Kidney (tissue), 14 donors: ENCODE measurements around the gene ABHD6. TPM values are rescaled to one million over a fixed set of nuclear protein-coding genes. Genes with fewer than 3 reads are reported as not detected.

Source experiments
- DNase-seq, 5 donors: peaks; one replicate each; pipeline ENCODE4 v3.0.0-alpha.2; 2013 to 2020
- FAIRE-seq: peaks from 2 replicates; lab custom pipeline; 2012; peaks lifted over from hg19 to GRCh38; lab: Jason Lieb, UNC
- H3K27ac ChIP-seq, 2 donors: one replicate each; pipeline ENCODE4 v1.7.0; 2013; ENCODE audit warnings: low read depth in 2 of 2, low read length in 2 of 2, inconsistent platforms in 1 of 2
- H3K27me3 ChIP-seq: one replicate; pipeline ENCODE4 v1.7.1; 2013; ENCODE audit warnings: low read length, inconsistent platforms; ENCODE audit not compliant: control insufficient read depth, insufficient read depth
- H3K36me3 ChIP-seq, 3 donors: one replicate each; pipeline versions ENCODE4 v1.7.0 to v1.7.1; 2013; ENCODE audit warnings: low read length in 3 of 3, control low read depth in 1 of 3, inconsistent platforms in 1 of 3; ENCODE audit not compliant: insufficient read depth in 3 of 3, control insufficient read depth in 2 of 3
- H3K4me1 ChIP-seq, 3 donors: one replicate each; pipeline versions ENCODE4 v1.7.0 to v1.7.1; 2013; ENCODE audit warnings: low read length in 3 of 3, inconsistent platforms in 1 of 3, low read depth in 1 of 3; ENCODE audit not compliant: control insufficient read depth in 2 of 3, insufficient read depth in 2 of 3
- H3K4me3 ChIP-seq, 3 donors: one replicate each; pipeline versions ENCODE4 v1.7.0 to v1.8.1; 2013; ENCODE audit warnings: low read length in 3 of 3, control low read depth in 1 of 3, inconsistent platforms in 1 of 3
- H3K9ac ChIP-seq, 3 donors: one replicate each; pipeline versions ENCODE4 v1.7.0 to v1.7.1; 2013; ENCODE audit warnings: low read length in 3 of 3, control low read depth in 1 of 3, inconsistent platforms in 1 of 3
- H3K9me3 ChIP-seq, 3 donors: one replicate each; pipeline versions ENCODE4 v1.7.0 to v1.7.1; 2013; ENCODE audit warnings: low read length in 3 of 3, control low read depth in 1 of 3, inconsistent platforms in 1 of 3; ENCODE audit not compliant: control insufficient read depth in 2 of 3, insufficient read depth in 1 of 3
- intact Hi-C: fragments of 100-400 bp; cut with DNase I; formaldehyde crosslinking; loops from one replicate; pipeline ENCODE4 v1.11.1; 2022
- polyA plus RNA-seq: library from polyadenylated mRNA; stranded (reverse); fragments of 350-450 nt; fragmentation: Illumina TruSeq; extraction: RNeasy Lipid Tissue Mini Kit (QIAGEN cat#74804); gene quantifications from one replicate; pipeline ENCODE4 v1.2.3, GENCODE V29; 2014; ENCODE audit warnings: low read depth, low replicate concordance; ENCODE audit not compliant: insufficient read depth
- total RNA-seq: library from RNA; stranded (reverse); fragmentation: NEBNext Ultra II Directional; extraction: Animal tissue kit (Norgen Biotek cat#: 25700); gene quantifications from one replicate; pipeline ENCODE4 v1.2.1, GENCODE V29; 2021
- TF ChIP-seq, protein P1 (sequence below): IDR thresholded peaks from 3 replicates; pipeline ENCODE4 v1.5.1; 2012; ENCODE audit warnings: mild to moderate bottlenecking, moderate library complexity, borderline replicate concordance; ENCODE audit not compliant: insufficient read depth; ENCODE audit errors: extremely low read depth
- donor health status: control.
- donor health status: control.
- donor health status: control.
- donor health status: control.
- donor health status: control.
- donor health status: DM: yes; HTN: yes; CAD: no.
- donor health status: Normal renal cell carcinoma (clear cell type).

Gene ABHD6
- total and polyA plus RNA-seq, 2 donors from 2014 or later, result 10.2 to 21.4 TPM

DNA sequence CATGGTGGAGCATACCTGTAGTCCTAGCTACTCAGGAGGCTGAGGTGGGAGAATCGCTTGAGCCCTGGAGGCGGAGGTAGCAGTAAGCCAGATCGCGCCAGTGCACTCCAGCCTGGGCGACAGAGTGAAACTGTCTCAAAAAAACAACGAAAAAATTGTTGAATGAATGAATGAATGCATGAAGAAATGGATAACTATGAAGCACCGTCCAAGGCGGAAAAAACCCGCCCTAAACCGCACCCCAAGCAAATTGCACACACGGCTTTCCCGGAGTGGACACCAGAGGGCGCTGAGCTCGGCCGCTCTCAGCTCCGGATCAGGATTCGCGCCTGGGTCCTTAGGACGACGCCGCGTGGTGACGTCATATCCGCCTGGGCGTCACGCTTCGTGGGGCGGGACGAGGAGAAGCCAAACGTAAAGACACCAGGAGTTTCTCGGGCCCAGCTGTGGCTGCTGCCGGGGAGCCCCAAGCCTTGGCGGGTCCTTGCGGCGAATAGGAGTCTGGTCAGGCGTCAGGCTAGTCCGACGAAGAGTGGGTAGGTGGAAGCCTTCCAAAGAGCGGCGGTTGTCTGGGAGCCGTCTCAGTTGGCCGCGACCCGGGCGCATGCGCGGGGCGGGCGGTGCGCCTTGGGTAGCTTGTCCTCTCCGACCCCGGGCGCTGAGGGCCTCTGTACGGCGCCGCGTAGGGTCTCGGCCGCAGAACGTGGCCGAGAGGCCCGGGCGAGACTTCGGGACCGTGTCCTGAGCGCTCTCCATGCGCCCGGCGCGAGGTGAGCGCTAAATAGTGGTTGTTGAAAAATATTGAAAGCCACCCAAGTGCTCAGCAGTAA is 68.5 kb downstream of the ABHD6 start, which contains the start of the genes HTD2 and RPP14:
HTD2 (plus strand) TSS at position 639 of the 830 bp plus-strand sequence. CDS start 11,094 bp downstream, outside the sequence.
RPP14 (plus strand) TSS at position 364 of the 830 bp plus-strand sequence. CDS start 4,085 bp downstream, outside the sequence.
- TF ChIP-seq, protein P1, sequence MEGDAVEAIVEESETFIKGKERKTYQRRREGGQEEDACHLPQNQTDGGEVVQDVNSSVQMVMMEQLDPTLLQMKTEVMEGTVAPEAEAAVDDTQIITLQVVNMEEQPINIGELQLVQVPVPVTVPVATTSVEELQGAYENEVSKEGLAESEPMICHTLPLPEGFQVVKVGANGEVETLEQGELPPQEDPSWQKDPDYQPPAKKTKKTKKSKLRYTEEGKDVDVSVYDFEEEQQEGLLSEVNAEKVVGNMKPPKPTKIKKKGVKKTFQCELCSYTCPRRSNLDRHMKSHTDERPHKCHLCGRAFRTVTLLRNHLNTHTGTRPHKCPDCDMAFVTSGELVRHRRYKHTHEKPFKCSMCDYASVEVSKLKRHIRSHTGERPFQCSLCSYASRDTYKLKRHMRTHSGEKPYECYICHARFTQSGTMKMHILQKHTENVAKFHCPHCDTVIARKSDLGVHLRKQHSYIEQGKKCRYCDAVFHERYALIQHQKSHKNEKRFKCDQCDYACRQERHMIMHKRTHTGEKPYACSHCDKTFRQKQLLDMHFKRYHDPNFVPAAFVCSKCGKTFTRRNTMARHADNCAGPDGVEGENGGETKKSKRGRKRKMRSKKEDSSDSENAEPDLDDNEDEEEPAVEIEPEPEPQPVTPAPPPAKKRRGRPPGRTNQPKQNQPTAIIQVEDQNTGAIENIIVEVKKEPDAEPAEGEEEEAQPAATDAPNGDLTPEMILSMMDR, result peak; percentile 98
- intact Hi-C loops, result no loop called here
- FAIRE-seq, result peak; percentile 65

GRCh38 chr3:58307639-58308215 is 70.1 kb downstream of the ABHD6 start:
- intact Hi-C loops, result no loop called here
- peak overlapping the region; percentile 85 to 93 (median 92) for H3K4me3 ChIP-seq
- H3K9ac ChIP-seq, result peak overlapping the region; percentile 43 to 94 (median 93)
- H3K27me3 ChIP-seq, result no peaks in the 10 kb centered on the region
- H3K27ac ChIP-seq, result peak overlapping the region; percentile 92 to 99
- peaks cover 9 to 16% (median 11%) of the 10 kb centered on the region in 3 donors for H3K36me3 ChIP-seq
- H3K9me3 ChIP-seq, result no peaks in the 10 kb centered on the region
- DNase-seq, result peak in 3 of 5 donors; percentile 27 to 70 (median 53)
- FAIRE-seq, result no peak
- peaks cover 10 to 21% (median 17%) of the 10 kb centered on the region in 3 donors for H3K4me1 ChIP-seq
- TF ChIP-seq, protein P1, result peak; percentile 51

More for the DNA sequence above, 68.5 kb downstream of the ABHD6 start, which contains the start of the genes HTD2 and RPP14:
- H3K4me1 ChIP-seq, result peaks cover 10 to 21% (median 17%) of the 10 kb centered on the region in 3 donors
- H3K9ac ChIP-seq, result peak within 1 kb of the TSS; percentile 31 to 94 (median 93)
- H3K9me3 ChIP-seq, result no peaks in the 10 kb centered on the region
- peak within 1 kb of the TSS; percentile 85 to 93 (median 92) for H3K4me3 ChIP-seq
- peaks cover 3 to 4% (median 3%) of the 10 kb centered on the region in 3 donors for H3K36me3 ChIP-seq
- peak; percentile 98 to 99 (median 99) for DNase-seq
- peak within 1 kb of the TSS; percentile 92 to 99 for H3K27ac ChIP-seq
- no peaks in the 10 kb centered on the region for H3K27me3 ChIP-seq

DNA sequence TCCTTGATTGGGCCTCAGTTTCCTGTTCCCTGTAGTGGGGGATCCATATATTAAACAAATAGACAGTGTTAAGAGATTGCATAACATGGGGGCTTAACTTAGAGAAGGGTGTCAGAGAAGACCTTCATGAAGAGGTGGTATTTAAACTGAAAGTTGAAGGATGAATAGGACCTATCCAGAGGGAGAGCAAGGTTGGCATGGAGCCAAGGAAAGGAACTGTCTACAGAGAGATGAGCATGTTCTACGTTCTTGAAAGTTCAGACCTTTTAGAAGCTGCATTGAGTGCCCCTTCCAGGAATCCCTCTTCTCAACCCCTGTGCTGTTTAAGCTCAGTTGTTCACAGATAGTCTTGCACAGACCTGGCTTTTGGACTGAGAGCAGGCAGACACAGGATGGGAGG is 71.1 kb downstream of the ABHD6 start:
- FAIRE-seq, result no peak
- no peak overlapping the region for H3K27ac ChIP-seq
- intact Hi-C loops, result no loop called here

More for the DNA sequence above, 71.1 kb downstream of the ABHD6 start:
- TF ChIP-seq, protein P1, result no peak
- Histone ChIP-seq H3K4me3 (peak overlapping the region in 1 of 3 donors; percentile 92), H3K36me3 (peaks cover 11 to 24% (median 11%) of the 10 kb centered on the region in 3 donors), H3K9ac (peak overlapping the region in 2 of 3 donors; percentile 1 to 2), H3K9me3 (no peaks in the 10 kb centered on the region), H3K4me1 (peaks cover 10 to 21% (median 17%) of the 10 kb centered on the region in 3 donors), H3K27me3 (no peaks in the 10 kb centered on the region)
- DNase-seq, result no peak
